GM13977 (cell line): ENCODE data around the gene ATP6V0B.

Experiments used
- DNase-seq: peaks from one replicate; pipeline ENCODE4 v3.0.0; 2012; ENCODE audit warnings: low spot score
- in situ Hi-C: fragments of 300-500 bp; cut with MboI; formaldehyde crosslinking; loops from one replicate; pipeline ENCODE4 v1.12.0; 2022; ENCODE audit warnings: low sequenced_read_pairs, low pct_unique_long_range_greater_than_20kb, mixed read lengths, inconsistent platforms; ENCODE audit not compliant: unreplicated experiment
- TF ChIP-seq, protein P1 (sequence below): IDR thresholded peaks from 2 replicates; pipeline ENCODE4 v1.5.1; 2012; ENCODE audit warnings: mild to moderate bottlenecking, control low read depth; ENCODE audit not compliant: insufficient read depth; ENCODE audit errors: extremely low read depth, missing control alignments

Gene ATP6V0B

DNA sequence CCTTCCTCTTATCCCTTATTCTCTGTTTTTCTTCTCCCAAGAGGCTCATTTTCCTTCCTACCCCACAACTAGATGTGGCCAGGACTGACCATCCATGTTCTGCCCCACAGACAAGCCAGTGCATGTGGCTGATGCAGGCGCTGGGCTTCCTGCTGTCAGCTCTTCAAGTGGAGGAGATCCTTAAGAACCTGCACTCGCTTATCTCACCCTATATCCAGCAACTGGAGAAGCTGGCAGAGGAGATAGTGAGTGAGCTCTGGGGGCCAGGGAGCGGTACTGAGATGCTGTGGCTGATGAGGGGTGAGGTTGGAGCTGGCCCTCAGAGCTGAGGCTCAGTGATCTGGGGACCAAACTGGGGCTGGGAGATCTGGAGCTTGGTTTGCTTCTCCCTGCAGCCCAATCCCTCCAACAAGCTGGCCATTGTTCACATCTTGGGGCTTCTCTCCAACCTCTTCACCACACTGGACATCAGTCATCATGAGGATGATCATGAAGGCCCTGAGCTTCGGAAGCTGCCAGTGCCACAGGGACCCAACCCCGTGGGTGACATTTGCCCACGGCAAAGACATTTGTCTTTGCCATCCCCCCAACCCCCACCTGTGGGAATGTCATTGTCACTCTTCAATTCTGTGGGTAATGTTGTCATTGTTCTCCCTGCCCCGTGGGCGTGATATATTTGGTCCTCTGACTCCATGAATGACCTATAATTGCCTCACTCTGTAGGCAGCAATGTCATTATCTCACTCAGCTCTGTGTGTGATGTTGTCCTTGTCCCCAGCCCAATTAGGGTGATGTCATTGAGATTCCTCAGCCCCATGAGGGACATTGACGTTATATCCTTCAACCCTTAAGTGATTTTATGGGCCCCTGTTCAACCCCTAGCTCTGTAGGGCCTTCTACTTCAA is 16.2 kb upstream of the ATP6V0B start:
- TF ChIP-seq, protein P1, sequence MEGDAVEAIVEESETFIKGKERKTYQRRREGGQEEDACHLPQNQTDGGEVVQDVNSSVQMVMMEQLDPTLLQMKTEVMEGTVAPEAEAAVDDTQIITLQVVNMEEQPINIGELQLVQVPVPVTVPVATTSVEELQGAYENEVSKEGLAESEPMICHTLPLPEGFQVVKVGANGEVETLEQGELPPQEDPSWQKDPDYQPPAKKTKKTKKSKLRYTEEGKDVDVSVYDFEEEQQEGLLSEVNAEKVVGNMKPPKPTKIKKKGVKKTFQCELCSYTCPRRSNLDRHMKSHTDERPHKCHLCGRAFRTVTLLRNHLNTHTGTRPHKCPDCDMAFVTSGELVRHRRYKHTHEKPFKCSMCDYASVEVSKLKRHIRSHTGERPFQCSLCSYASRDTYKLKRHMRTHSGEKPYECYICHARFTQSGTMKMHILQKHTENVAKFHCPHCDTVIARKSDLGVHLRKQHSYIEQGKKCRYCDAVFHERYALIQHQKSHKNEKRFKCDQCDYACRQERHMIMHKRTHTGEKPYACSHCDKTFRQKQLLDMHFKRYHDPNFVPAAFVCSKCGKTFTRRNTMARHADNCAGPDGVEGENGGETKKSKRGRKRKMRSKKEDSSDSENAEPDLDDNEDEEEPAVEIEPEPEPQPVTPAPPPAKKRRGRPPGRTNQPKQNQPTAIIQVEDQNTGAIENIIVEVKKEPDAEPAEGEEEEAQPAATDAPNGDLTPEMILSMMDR, result no peak
- no peak for DNase-seq
- in situ Hi-C loops, result no loop called here

- TF ChIP-seq, protein P1, result no peak
- in situ Hi-C loops, result no loop called here
Measured at GRCh38 chr1:43960798-43961197, 14.0 kb upstream of the ATP6V0B start.

GRCh38 chr1:43961692-43962091 is 13.1 kb upstream of the ATP6V0B start:
- DNase-seq, result no peak
- TF ChIP-seq, protein P1, result no peak
- in situ Hi-C loops, result no loop called here

More at GRCh38 chr1:43960798-43961197, 14.0 kb upstream of the ATP6V0B start:
- DNase-seq, result no peak

DNA sequence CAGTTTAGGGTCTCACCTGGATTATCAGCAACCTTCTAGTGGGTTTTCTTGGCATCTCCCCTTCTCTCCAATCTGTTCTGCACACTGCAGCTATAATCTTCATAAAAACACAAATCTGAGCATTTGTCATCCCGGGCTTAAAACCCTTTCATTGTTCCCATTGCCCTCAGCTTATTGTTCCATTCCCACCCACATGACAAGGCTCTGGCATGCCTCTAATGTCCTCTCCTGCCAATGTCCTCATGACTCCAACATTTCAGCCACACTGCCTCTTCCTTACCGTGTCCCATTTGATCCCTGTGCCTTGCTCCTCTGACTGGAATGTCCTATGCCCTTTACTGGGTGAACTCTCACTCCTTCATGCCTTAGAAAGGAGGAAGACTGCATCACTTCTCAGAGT is 12.4 kb upstream of the ATP6V0B start:
- no peak for DNase-seq
- TF ChIP-seq, protein P1, result no peak
- in situ Hi-C loops, result no loop called here

DNA sequence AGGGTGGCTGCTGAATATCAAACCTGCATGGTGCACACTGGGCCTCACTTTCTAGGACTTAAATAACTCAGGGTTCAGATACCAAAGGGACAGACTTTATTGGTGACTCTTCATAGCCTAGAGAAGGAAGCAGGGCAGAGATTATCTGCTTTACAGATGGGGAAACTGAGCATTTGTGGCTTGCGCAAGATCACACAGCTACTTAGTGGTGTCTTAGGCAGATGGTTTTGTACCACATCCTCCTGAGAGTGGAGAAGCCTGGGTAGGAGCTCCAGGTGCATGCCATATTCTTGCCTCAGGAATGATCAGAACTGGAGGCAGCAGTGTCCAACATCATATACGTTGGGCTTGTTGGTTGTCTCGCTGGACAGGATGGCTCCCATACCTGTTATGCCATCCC is 11.8 kb upstream of the ATP6V0B start:
- TF ChIP-seq, protein P1, result no peak
- in situ Hi-C loops, result no loop called here
- no peak for DNase-seq

DNA sequence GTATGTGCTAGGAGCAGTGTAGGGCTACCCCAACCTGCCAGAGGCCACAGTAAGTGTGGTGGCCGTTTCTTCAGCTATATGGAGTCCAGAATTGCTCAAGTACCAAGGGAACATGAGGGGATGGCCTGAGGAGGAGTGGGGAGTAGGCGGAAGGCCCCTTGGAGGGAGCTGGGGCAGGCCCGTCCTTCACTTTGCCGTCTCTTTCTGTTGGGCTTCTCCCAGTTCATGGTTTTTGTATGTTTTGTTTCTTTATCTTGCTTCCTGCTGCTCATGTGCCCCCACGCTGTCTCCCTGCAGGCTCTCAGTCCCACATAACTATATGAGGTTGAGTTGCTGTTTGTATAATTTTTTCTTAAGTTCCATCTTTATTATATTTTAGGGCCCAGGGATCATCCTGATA is 10.9 kb upstream of the ATP6V0B start:
- TF ChIP-seq, protein P1, result no peak
- DNase-seq, result no peak
- in situ Hi-C loops, result no loop called here
